Common myeloid progenitor, CD34-positive (primary cell): ENCODE results near the gene HES6.

ENCODE experiments used
- CTCF ChIA-PET: fragments of 350-600 bp; sonication (Branson Sonifier 250); formaldehyde crosslinking; loops from one replicate; lab custom pipeline; 2021; ENCODE audit warnings: antibody characterized with exemption; lab: Charles Lee
- POLR2A ChIA-PET: fragments of 350-600 bp; sonication (Branson Sonifier 250); formaldehyde crosslinking; loops from one replicate; lab custom pipeline; 2021; ENCODE audit warnings: antibody characterized with exemption; lab: Charles Lee
- DNase-seq, 3 donors: peaks; one replicate each; pipeline versions ENCODE4 v3.0.0 to v3.0.0-alpha.2; 2013
- H3K27ac ChIP-seq, 2 experiments: 1 replicate in 1 of 2; 2 replicates in 1 of 2; pipeline ENCODE4 v1.7.0; 2013; ENCODE audit warnings: inconsistent platforms in 2 of 2, low read length in 2 of 2, mild to moderate bottlenecking in 2 of 2, low read depth in 1 of 2, moderate library complexity in 1 of 2; ENCODE audit not compliant: severe bottlenecking in 2 of 2, insufficient read depth in 1 of 2, poor library complexity in 1 of 2
- H3K27me3 ChIP-seq, 5 experiments: replicated peaks in 2 of 5; 1 replicate in 3 of 5; 2 replicates in 2 of 5; pipeline versions ENCODE4 v1.6.1 to v1.7.0; 2013; ENCODE audit warnings: low read length in 4 of 5, mild to moderate bottlenecking in 2 of 5, moderate library complexity in 2 of 5, inconsistent platforms in 1 of 5; ENCODE audit not compliant: insufficient read depth in 5 of 5, control insufficient read depth in 4 of 5
- H3K36me3 ChIP-seq, 4 experiments: 1 replicate in 2 of 4; 2 replicates in 2 of 4; pipeline versions ENCODE4 v1.6.1 to v1.7.0; 2013; ENCODE audit warnings: low read length in 3 of 4, control low read depth in 1 of 4, mild to moderate bottlenecking in 1 of 4; ENCODE audit not compliant: control insufficient read depth in 4 of 4, insufficient read depth in 4 of 4
- H3K4me1 ChIP-seq, 4 experiments: 1 replicate in 3 of 4; 2 replicates in 1 of 4; pipeline versions ENCODE4 v1.6.1 to v1.7.1; 2013; ENCODE audit warnings: low read length in 3 of 4, mild to moderate bottlenecking in 3 of 4, control low read depth in 1 of 4, inconsistent platforms in 1 of 4, moderate library complexity in 1 of 4; ENCODE audit not compliant: control insufficient read depth in 4 of 4, insufficient read depth in 4 of 4; ENCODE audit errors: control extremely low read depth in 1 of 4
- H3K4me3 ChIP-seq, 7 experiments: 1 replicate in 4 of 7; 2 replicates in 3 of 7; pipeline versions ENCODE4 v1.5.1 to v1.7.0; 2013; ENCODE audit warnings: mild to moderate bottlenecking in 7 of 7, low read length in 6 of 7, moderate library complexity in 6 of 7, inconsistent platforms in 2 of 7, low read depth in 2 of 7, control low read depth in 1 of 7; ENCODE audit not compliant: insufficient read depth in 4 of 7, control insufficient read depth in 1 of 7; ENCODE audit errors: extremely low read depth in 1 of 7
- H3K9me3 ChIP-seq, 5 experiments: 1 replicate in 4 of 5; 2 replicates in 1 of 5; pipeline versions ENCODE4 v1.6.1 to v1.7.1; 2013; ENCODE audit warnings: low read length in 4 of 5, mild to moderate bottlenecking in 2 of 5, inconsistent platforms in 1 of 5, low read depth in 1 of 5, moderate library complexity in 1 of 5; ENCODE audit not compliant: control insufficient read depth in 4 of 5, insufficient read depth in 2 of 5; ENCODE audit errors: control extremely low read depth in 1 of 5
- WGBS: methylation state at CpG from one replicate; pipeline ENCODE4 v1.1.5; 2013; ENCODE audit not compliant: insufficient coverage; 5-methylcytosine and 5-hydroxymethylcytosine counted together

Gene HES6

GRCh38 chr2:238227587-238228032 lies 12.2 kb downstream of the HES6 start:
- no peak for DNase-seq
- peaks cover 0 to 11% (median 9%) of the 10 kb centered on the region in 4 experiments for H3K4me1 ChIP-seq
- WGBS = 90% methylated on average over 4 of the region's 11 CpGs
- H3K36me3 ChIP-seq = peaks cover 0 to 5% (median 0%) of the 10 kb centered on the region in 4 experiments
- H3K27ac ChIP-seq = no peak overlapping the region
- CTCF ChIA-PET = interaction anchor here (0.9 to 1.2 kb wide), 2 partner anchors 26 to 28 kb away, joined by 3 read pairs; no protein-coding TSS in a partner anchor
- H3K4me3 ChIP-seq = no peak overlapping the region
- H3K27me3 ChIP-seq = peaks cover 0 to 28% (median 0%) of the 10 kb centered on the region in 5 experiments
- no peaks in the 10 kb centered on the region for H3K9me3 ChIP-seq
- POLR2A ChIA-PET = interaction anchor here (0.7 kb wide), 1 partner anchor 25 kb away, joined by 3 read pairs; no protein-coding TSS in a partner anchor

GRCh38 chr2:238226698-238227586 lies 12.9 kb downstream of the HES6 start:
- POLR2A ChIA-PET = interaction anchor here (0.7 kb wide), 1 partner anchor 25 kb away, joined by 3 read pairs; no protein-coding TSS in a partner anchor
- CTCF ChIA-PET = interaction anchor here (0.9 to 1.2 kb wide), 3 partner anchors 26 to 37 kb away, joined by 3 read pairs; no protein-coding TSS in a partner anchor
- no peak for DNase-seq
- WGBS = 98% methylated on average over 6 of the region's 8 CpGs
- H3K36me3 ChIP-seq = peaks cover 0 to 5% (median 0%) of the 10 kb centered on the region in 4 experiments
- H3K4me1 ChIP-seq = peaks cover 0 to 11% (median 9%) of the 10 kb centered on the region in 4 experiments
- no peak overlapping the region for H3K27ac ChIP-seq
- H3K4me3 ChIP-seq = no peak overlapping the region
- peaks cover 0 to 21% (median 0%) of the 10 kb centered on the region in 5 experiments for H3K27me3 ChIP-seq
- no peaks in the 10 kb centered on the region for H3K9me3 ChIP-seq

- H3K4me3 ChIP-seq = no peak overlapping the region
- ChIA-PET POLR2A (no interaction called here), CTCF (interaction anchor here (0.9 to 1.2 kb wide), 2 partner anchors 25 to 36 kb away, joined by 3 read pairs; no protein-coding TSS in a partner anchor)
- peak in 1 of 3 donors; percentile 25 for DNase-seq
- H3K27ac ChIP-seq = no peak overlapping the region
- H3K27me3 ChIP-seq = peaks cover 0 to 14% (median 0%) of the 10 kb centered on the region in 5 experiments
- WGBS = 94% methylated on average over 35 of the region's 38 CpGs
- H3K4me1 ChIP-seq = peaks cover 0 to 4% (median 3%) of the 10 kb centered on the region in 4 experiments
- H3K9me3 ChIP-seq = no peaks in the 10 kb centered on the region
- H3K36me3 ChIP-seq = peaks cover 0 to 5% (median 0%) of the 10 kb centered on the region in 4 experiments
Observed at GRCh38 chr2:238225911-238226697, 13.7 kb downstream of the HES6 start.

GRCh38 chr2:238225121-238225520 lies 14.7 kb downstream of the HES6 start:
- H3K4me3 ChIP-seq = no peak overlapping the region
- CTCF ChIA-PET = no interaction called here
- DNase-seq = no peak
- H3K36me3 ChIP-seq = peaks cover 0 to 5% (median 0%) of the 10 kb centered on the region in 4 experiments
- WGBS = 93% methylated on average over 13 of the region's 13 CpGs
- peaks cover 0 to 5% (median 0%) of the 10 kb centered on the region in 5 experiments for H3K27me3 ChIP-seq
- H3K4me1 ChIP-seq = no peaks in the 10 kb centered on the region
- H3K27ac ChIP-seq = no peak overlapping the region
- no peaks in the 10 kb centered on the region for H3K9me3 ChIP-seq
- POLR2A ChIA-PET = no interaction called here

GRCh38 chr2:238224356-238225035 lies 15.3 kb downstream of the HES6 start:
- POLR2A ChIA-PET = no interaction called here
- 98% methylated on average over 26 of the region's 29 CpGs for WGBS
- no peak overlapping the region for H3K4me3 ChIP-seq
- H3K27me3 ChIP-seq = peaks cover 0 to 1% (median 0%) of the 10 kb centered on the region in 5 experiments
- CTCF ChIA-PET = no interaction called here
- H3K9me3 ChIP-seq = no peaks in the 10 kb centered on the region
- DNase-seq = no peak
- H3K4me1 ChIP-seq = no peaks in the 10 kb centered on the region
- no peak overlapping the region for H3K27ac ChIP-seq
- H3K36me3 ChIP-seq = peaks cover 0 to 5% (median 0%) of the 10 kb centered on the region in 4 experiments

- Histone ChIP-seq H3K4me1 (no peaks in the 10 kb centered on the region), H3K36me3 (peaks cover 0 to 4% (median 0%) of the 10 kb centered on the region in 4 experiments), H3K4me3 (peak overlapping the region in 2 of 7 experiments; percentile 43 to 54), H3K27ac (no peak overlapping the region), H3K9me3 (no peaks in the 10 kb centered on the region), H3K27me3 (no peaks in the 10 kb centered on the region)
- 81% methylated on average over 18 of the region's 23 CpGs for WGBS
- no peak for DNase-seq
- ChIA-PET CTCF (interaction anchor here (0.7 to 1.0 kb wide), 3 partner anchors 15 to 42 kb away, joined by 3 to 4 read pairs (median 4); no protein-coding TSS in a partner anchor), POLR2A (no interaction called here)
Observed at GRCh38 chr2:238220892-238221521, 18.8 kb downstream of the HES6 start.
